ENCODE data around the gene MAGEL2. TPM values are rescaled to one million over a fixed set of nuclear protein-coding genes. Genes with fewer than 3 reads are reported as not detected.

MAGEL2 gene
- total RNA-seq, 1 experiment from 2014 or later: 9.2 TPM

DNA sequence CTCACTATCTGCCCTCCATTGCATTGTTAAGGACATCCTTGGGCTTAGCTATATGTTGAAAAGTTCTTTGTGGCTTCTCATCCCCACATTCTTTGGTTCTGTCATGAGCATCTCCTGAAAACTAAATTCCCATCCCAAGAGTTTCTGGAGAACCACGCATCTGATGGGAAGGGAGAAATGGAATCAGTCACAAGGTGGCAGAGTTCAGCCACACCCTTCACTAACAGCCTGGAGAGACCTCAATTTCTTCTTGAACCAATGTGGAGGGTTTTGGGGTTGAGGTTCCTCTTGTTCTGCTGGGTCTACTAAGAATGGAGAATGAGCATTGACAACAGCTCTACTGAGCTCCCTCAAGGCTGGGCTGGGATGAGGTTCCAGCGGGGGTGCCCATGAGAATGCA lies 15.6 kb upstream of the MAGEL2 start:
- Histone ChIP-seq H3T11ph (ENCODE audit: low read length) (no peak overlapping the region), H3K79me1 (ENCODE audit: insufficient read depth, low read depth, low read length, poor library complexity, severe bottlenecking) (no peaks in the 10 kb centered on the region), H3K9me3 (ENCODE audit: control insufficient read depth, low read depth, low read length) (peaks cover 29% of the 10 kb centered on the region), H4K5ac (ENCODE audit: insufficient read length, low read depth, low read length) (no peak overlapping the region), H2AK5ac (ENCODE audit: insufficient read length, low read length) (no peak overlapping the region), H3K18ac (ENCODE audit: insufficient read length, low read depth, low read length) (no peak overlapping the region), H2BK5ac (ENCODE audit: insufficient read length, low read length) (no peak overlapping the region), H2BK15ac (ENCODE audit: low read depth, low read length) (no peak overlapping the region), H2AFZ (ENCODE audit: low read length) (no peak overlapping the region), H3K14ac (ENCODE audit: insufficient read depth, low read length) (no peak overlapping the region), H4K91ac (ENCODE audit: insufficient read length, low read depth, low read length) (no peak overlapping the region), H3K23ac (ENCODE audit: insufficient read length, low read depth, low read length) (no peak overlapping the region), H2BK120ac (ENCODE audit: low read depth, low read length, poor library complexity, severe bottlenecking) (no peak overlapping the region), H3K4ac (ENCODE audit: low read depth, low read length) (no peak overlapping the region), H2BK12ac (ENCODE audit: insufficient read length, low read depth, low read length) (no peak overlapping the region), H4K8ac (replicated peaks; ENCODE audit: insufficient read length, low read depth, low read length) (no peak overlapping the region), H3K9ac (ENCODE audit: extremely low read depth, insufficient read length, low read length) (no peak overlapping the region), H3K4me1 (ENCODE audit: insufficient read depth, low read length) (no peaks in the 10 kb centered on the region), H3K27me3 (ENCODE audit: insufficient read depth, low read length) (no peaks in the 10 kb centered on the region), H2BK20ac (ENCODE audit: low read depth, low read length, poor library complexity, severe bottlenecking) (no peak overlapping the region), H4K20me1 (ENCODE audit: control insufficient read depth, insufficient read depth, insufficient read length) (no peaks in the 10 kb centered on the region), H3K23me2 (ENCODE audit: insufficient read length, low read depth, low read length, poor library complexity, severe bottlenecking) (no peaks in the 10 kb centered on the region), H3K27ac (ENCODE audit: insufficient read length, low read depth, low read length) (no peak overlapping the region), H3K56ac (ENCODE audit: insufficient read length, low read depth, low read length) (no peak overlapping the region), H3K79me2 (ENCODE audit: insufficient read depth, low read length) (no peaks in the 10 kb centered on the region), H3K4me2 (ENCODE audit: insufficient read depth, insufficient read length, low read length) (no peak overlapping the region)
- H3K36me3 Mint-ChIP-seq (ENCODE audit: insufficient read depth in 1 of 3, low read depth in 3 of 3): no peaks in the 10 kb centered on the region
- DNase-seq: no peak
- peaks cover 2% of the 10 kb centered on the region; the same call in 1 of the 2 replicates for H3K27me3 Mint-ChIP-seq (ENCODE audit: low read depth)
- H3K4me1 Mint-ChIP-seq: no peaks in the 10 kb centered on the region
- H3K9me3 Mint-ChIP-seq: peaks cover 31 to 37% of the 10 kb centered on the region in 2 experiments
- TF ChIP-seq CTCF (conservative IDR thresholded peaks at IDR 0.05): peak; percentile 35; the same call in 2 of the 3 replicates
- no peak overlapping the region for H3K4me3 Mint-ChIP-seq
- H3K27ac Mint-ChIP-seq: no peak overlapping the region
- WGBS (ENCODE audit: extremely low coverage, insufficient read length, low lambda C conversion rate): no CpG with 5 or more reads among the region's 2 CpGs

All from H9 (cell line).